Measurements from ENCODE around the gene MCTP1.

DNA sequence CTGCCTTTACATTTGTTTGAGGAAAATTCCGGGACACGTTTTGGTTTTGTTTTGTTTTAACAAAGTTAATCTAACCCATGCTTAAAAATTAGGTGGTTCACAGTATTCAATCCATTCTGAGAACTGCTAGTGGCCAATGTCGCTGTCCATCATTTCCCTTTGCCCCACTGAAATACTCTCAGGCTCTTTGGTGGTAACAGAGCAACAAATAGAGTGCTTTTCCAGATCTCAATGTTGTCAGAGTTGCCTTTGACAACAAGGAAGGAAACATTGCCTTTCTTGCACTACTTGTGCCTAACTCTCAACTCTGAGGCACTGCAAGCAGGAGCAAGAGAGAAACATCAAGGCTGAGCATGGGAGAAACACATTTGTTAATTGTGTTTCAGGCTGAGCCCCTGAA lies 154.0 kb downstream of the MCTP1 start:
- TF ChIP-seq, protein P1, sequence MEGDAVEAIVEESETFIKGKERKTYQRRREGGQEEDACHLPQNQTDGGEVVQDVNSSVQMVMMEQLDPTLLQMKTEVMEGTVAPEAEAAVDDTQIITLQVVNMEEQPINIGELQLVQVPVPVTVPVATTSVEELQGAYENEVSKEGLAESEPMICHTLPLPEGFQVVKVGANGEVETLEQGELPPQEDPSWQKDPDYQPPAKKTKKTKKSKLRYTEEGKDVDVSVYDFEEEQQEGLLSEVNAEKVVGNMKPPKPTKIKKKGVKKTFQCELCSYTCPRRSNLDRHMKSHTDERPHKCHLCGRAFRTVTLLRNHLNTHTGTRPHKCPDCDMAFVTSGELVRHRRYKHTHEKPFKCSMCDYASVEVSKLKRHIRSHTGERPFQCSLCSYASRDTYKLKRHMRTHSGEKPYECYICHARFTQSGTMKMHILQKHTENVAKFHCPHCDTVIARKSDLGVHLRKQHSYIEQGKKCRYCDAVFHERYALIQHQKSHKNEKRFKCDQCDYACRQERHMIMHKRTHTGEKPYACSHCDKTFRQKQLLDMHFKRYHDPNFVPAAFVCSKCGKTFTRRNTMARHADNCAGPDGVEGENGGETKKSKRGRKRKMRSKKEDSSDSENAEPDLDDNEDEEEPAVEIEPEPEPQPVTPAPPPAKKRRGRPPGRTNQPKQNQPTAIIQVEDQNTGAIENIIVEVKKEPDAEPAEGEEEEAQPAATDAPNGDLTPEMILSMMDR (IDR thresholded peaks at IDR 0.05) = no peak
- TF ChIP-seq POLR2A (IDR thresholded peaks at IDR 0.05) (no peak), EP300 (IDR thresholded peaks at IDR 0.05) (no peak)

All from tibial nerve (tissue), 4 donors.